Activated CD8-positive, alpha-beta memory T cell treated with anti-CD3 and anti-CD28 coated beads for 1 hour (primary cell): Measurements from ENCODE around the gene TMEM238.
"Not testable (repeated sequence)": the region's sequence is repeated elsewhere in the genome, so short reads cannot be mapped to it uniquely, and the experiment has no call there.

Experiments
- DNase-seq, 2 donors: peaks; one replicate each; pipeline ENCODE4 v3.0.0-alpha.2; 2020; ENCODE audit warnings: low read depth in 1 of 2; ENCODE audit errors: extremely low read depth in 1 of 2

TMEM238 gene, protein sequence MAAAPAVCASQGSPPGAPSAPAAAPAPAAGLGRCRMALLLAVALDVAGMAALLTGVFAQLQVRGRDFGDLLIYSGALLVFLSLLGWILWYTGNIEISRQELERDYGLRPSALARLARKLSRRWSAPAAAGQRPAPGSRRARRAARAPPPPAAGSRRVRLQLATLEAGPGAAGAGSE

DNA sequence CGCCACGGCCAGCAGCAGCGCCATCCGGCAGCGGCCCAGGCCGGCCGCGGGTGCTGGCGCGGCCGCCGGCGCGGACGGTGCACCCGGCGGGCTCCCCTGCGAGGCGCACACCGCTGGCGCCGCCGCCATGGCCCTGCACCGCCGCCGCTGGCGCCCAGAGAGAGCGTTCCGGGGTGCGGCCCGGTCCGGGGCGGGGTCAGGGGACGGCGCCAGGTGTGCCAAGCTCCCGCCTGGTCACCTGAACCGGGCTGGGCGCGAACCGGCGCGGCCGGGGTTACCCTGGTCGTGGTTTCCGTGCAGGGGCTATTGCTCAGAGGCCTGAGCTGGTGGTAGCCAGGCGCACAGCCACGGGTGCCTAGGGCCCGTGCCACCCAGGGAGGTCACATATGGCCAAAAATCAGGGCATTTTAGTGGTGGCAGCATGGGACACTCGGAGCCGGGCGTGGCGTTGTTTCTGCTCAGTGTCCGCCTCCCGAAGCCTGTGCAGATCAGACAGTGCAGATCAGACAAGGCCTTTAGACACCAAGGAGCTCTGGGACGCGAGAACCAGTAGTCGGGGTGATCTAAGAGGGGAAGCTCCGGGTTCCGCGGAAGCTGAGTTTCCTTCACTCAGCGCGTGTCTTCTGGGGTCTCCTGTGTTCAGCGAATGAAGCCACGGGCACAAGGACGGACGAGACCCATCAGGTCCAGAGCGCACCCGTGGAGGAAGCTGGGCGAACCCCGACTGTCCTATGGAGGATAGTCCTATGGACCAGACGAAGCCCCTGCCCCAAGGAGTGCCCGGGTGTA lies at the start of gene TMEM238:
Gene TMEM238, minus strand, starts transcription at position 162 of the 789 bp plus-strand sequence. Its CDS starts 33 bp downstream, at position 129.
- no peak for DNase-seq

DNA sequence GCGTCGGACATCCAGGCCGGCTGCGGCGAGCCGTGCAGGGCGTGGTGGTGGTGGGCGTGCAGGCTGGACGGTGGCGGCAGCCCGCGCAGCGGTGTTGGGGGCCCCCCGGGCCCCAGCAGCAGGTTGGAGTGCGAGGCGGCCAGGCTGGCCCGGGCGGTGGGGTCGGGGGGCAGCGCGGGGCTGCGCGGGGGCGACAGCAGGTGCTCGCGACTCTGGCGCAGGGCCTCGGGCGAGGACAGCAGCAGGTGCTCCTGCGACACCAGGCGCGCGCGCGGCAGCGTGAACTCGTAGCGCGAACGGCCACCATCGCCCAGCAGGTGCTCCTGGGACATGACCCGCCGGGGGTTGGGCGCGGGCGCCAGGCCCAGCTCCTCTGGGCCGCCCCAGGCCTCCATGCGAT lies 49.2 kb upstream of the TMEM238 start:
- no peak for DNase-seq

DNA sequence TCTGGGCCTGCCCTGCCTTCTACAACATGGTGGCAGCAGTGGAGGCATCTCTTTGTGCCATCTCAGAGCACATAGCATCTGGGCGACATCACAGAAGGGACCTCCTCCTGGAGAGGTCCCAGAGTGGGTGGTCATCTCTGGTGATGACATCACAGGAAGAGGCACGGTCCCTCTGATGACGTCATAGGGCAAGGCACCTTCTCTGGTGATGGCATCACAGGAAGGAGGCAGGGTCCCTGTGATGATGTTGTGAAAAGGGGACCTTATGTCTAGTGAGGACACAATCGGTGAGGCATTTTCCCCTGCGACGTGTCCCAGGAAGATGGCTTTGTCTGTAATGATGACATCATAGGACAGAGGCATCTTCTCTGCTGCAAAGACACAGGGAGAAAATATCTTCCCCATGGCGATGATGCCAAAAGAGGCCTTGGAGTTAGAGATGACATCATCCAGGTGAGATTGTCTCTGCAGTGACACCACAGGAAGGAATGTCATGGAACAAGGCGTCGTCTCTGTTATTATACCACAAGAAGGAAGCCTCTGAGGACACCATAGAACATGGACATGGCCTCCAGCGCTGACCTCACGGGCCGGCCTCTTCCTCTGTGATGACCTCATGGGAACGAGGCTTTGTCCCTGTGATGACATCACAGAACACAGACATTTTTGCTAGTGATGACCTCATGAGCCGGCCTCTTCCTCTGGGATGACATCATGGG lies 48.3 kb upstream of the TMEM238 start:
- DNase-seq, result no peak

DNA sequence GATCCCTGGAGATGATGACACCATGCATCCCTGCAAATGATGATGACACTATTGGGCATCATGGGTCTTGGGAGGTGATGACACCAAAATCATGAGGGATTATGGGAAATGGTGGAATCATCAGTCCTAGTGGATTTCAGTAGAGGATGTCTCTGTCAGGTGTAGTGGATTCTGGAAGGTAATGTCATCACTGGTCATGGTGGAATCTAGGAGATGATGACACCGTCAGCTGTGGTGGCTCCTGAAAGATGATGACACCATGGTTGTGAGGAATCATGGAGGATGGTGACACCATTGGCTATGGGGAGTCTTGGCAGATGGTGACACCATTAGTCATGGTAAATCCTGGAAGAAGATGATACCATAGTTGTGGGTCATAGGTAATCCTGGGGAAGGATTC lies 47.1 kb upstream of the TMEM238 start:
- no peak for DNase-seq

DNA sequence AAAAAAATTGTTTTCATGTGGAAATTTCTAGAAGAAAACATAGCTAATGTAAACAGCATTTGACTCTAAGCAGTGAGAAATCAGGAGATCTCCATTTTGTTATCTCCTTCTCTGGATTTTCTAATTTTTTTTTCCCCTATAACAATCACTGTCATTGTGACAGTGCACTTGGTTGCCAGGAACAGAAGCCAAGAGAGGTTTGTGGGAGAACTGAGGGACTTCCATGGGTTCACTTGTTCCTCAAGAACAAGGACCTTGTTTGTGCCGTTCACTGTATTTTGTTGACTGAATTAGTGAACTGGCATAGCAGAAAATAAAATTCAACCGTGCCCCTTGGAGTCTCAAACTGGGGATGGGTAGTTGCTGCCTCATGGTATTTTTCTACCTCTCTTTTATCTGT lies 42.0 kb upstream of the TMEM238 start:
- DNase-seq, result no peak

DNA sequence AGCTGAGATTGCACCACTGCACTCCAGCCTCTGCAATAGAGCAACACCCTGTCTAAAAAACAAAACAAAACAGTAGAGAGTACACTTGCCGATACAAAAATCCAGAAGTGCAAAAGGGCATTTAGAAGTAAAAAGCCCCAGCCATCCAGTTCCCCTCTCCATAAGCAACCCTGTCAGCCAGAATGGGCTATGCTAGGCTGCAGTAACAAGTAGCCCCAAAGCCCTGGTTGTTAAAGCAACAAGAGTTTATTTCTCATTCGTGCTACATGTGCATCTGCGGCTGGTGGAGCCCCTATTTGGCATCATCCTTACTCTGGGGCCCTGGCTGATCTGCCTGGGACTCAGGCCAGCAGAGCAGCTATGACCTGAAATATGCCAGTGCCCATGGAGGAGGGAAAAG lies 40.4 kb upstream of the TMEM238 start:
- DNase-seq, result no peak

DNA sequence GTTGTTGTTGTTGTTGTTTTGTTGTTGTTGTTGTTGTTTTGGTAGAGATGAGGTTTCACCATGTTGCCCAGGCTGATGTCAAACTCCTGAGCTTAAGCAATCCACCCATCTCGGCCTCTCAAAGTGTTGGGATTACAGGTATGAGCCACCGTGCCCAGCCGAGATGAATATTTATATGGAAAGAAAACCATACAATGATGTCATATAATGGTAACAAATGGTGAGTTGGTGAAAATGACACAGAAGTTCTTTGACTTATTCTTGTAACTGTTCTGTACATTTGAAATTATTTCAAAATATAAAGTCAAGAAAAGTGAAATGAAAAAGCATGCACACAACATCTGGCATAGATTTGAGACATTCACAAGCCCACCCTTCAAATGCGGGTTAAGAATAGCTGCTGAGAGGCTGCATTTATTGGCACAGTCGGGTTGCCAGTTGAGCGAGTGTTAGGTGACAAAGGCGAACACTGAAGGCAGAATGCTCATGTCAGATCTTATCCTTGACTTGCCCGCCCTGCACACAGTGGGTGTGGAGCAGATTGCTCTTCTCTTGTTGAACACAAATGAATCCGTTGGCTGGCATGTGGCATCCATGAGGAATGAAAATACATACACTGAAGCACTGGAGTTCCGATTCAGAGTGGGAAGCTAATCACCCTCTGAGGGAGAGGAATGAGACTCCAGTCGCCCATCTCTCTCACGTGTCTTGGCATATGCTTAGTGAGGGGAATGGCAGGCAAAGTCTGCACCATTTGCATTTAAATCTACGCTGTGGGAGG lies 39.3 kb upstream of the TMEM238 start:
- DNase-seq, result no peak

DNA sequence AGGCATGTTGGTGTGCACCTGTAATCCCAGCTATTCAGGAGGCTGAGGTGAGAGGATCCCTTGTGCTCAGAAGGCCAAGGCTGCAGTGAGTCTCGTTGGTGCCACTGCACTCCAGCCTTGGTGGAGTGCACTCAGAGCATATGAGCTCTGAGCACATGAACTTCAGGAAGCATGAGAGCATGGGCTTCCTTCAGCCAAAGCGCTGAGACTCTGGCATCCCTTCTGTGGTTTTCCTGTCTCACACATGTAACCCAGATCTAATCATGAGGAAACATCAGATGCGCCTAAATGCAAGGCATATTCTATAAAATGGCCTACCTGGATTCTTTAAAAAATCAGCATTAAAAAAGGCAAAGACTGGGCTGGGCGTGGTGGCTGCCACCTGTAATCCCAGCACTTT lies 37.2 kb upstream of the TMEM238 start:
- DNase-seq, result not testable (repeated sequence)

DNA sequence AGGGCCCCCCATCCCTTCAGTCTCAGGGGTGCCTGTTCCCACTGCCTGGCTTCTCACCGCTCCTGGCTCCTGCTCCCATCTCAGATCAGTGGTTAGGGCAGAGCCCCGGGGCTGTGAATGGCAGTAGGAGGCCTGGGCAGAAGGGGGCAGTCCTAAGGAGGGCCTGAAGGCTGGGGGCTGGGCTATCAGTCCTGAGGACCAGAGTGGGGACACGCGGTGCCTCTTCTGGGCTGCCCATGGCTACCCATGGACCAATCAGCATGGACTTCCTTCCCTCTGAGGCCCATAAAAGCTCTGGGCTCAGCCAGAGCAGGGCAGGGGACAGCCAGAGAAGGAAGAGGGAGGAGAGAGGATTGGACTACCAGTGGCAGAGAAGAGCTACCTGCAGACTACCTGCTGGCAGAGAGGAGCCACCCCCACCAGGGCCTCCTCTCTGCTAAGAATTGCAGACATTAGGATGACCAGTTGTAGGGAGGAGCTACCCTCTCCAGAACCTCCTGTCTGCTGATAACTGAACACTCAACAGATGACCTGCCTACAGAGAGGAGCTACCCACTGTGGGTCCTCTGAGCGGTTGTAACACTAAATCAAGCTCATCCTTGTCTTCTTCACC lies 35.6 kb upstream of the TMEM238 start:
- no peak for DNase-seq

DNA sequence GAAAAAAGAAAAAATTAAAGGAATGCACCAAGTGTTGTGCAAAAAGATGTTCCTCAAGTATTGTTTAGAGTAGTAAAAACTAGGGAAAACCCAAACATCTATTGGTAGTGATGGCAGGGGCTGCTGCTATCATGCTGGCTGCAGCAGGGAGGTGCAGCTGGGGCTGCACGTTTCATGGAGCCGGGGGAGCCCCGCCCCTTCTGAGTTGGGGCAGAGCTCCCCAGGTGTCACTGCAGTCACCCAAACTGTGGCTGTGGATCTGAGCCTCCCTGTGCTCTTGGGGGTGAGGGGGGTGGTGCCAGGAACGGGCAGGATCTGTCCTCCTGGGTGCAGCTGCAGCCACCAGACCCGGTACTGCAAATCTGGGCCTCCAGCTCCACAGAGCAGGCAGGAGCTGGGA lies 35.0 kb upstream of the TMEM238 start:
- DNase-seq, result no peak

DNA sequence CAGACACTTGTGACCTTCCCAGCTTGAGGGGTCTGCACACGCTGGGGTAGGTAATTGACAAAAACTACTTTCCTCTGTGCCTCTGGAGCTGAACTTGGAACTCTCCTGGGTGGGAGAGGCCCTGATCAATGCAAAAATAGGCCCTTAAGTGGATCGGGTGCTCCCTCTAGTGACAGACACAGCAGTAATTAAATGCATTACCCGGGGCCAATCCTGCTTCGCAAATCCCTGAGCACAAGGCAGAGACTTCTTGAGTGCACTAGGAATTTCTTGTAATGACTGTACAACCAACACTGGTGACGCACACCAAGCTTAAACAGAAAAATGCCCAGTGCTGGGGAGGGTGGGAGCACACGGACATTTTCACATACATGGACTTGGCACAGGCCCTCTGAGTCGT lies 34.1 kb upstream of the TMEM238 start:
- no peak for DNase-seq

DNA sequence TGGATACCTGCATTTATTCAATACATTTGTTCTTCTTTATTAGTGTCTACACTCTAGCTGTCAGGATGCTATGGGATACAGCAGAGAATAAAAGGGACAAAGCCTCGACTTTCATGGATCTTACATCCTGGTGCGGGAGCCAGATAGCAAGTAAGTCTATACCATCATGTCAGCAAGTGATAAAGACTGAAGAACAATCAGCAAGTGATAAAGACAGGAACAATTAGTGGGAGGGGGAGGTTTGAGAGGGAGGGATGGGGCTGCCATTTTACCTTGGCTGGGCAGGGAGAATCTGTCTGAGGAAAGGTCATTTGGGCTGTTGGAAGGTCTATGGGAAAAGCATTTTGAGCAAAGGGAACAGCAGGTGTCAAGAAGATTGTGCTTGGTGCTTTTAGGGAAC lies 26.1 kb upstream of the TMEM238 start:
- no peak for DNase-seq

DNA sequence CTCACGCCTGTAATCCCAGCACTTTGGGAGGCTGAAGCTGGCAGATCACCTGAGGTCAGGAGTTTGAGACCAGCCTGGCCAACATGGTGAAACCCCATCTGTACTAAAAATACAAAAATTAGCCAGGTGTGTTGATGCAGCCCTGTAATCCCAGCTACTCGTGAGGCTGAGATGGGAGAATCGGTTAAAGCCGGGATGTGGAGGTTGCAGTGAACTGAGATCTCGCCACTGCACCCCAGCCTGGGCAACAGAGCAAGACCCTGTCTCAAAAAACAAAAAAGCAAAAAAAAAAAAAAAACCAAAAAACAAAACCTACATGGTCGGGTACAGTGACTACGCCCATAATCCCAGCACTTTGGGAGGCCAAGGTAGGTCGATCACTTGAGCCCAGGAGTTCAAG lies 25.1 kb upstream of the TMEM238 start:
- DNase-seq, result not testable (repeated sequence)

DNA sequence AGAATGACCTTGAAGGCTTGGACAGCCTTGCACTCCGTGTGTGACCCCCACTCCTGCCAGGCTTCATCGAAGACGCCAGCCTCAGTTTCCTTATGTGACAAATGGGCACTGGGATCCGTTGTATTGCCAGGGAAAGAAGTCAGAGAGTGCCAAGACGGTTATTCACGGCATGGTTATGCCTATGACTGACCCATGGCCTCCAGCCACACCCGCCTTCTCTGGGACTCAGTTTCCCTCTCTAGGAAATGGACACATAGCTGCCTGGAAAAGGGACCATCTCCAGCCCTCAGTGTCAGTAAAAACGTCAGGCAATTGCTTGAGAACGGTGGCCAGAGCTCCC lies 24.4 kb upstream of the TMEM238 start:
- no peak for DNase-seq

DNA sequence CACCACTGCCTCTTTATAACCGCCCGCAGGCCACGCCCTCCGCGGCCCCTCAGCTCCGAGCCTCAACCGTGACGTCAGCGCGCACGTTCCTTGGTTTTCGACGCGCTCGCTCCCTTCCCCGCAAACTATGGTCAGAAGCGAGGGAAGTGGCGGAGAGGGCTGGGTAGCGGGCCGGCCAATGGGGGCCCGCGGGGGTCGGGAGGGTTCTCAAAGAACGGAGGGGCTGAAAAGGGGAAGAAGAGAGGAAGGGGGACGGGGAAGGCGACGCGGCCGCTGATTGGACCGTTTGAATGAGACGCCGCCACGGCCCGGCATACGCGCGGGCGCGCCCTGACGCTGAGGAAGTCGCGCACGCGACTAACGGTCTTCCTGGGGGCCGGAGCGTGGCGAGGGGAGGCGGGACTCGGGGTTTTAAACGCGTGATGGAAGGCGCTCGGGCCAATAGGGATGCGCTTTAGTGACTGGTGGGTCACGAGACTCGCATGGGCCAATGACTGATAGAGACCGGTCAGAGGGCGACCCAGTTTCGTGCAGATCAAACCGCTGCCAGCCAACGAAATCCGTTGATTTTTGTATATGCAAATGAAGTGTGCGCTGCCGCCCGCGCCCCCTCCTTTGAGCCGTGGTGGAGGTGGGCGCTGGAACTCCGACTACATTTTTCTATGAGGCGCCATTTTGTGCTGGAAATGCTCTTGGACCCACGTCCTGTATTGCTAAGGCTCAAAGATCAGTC lies 23.9 kb upstream of the TMEM238 start:
- peak; percentile 92 to 93 for DNase-seq

DNA sequence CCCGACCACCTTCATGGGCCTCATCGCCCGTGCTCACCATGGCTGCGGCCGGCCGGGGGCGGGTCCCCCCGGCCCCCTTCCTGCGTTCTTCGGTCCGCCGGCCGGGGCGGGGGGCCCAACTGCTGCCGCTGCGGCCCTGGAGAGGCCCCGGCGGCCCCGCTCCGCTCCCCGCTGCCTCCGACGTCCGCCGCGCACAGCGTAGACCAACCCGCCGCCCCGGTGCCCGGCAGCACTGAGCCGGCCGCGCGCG lies 23.4 kb upstream of the TMEM238 start, which contains the start of gene UBE2S:
Gene UBE2S, minus strand, starts transcription at position 239 of the 250 bp plus-strand sequence. Its CDS starts 199 bp downstream, at position 40.
- not testable (repeated sequence) for DNase-seq

DNA sequence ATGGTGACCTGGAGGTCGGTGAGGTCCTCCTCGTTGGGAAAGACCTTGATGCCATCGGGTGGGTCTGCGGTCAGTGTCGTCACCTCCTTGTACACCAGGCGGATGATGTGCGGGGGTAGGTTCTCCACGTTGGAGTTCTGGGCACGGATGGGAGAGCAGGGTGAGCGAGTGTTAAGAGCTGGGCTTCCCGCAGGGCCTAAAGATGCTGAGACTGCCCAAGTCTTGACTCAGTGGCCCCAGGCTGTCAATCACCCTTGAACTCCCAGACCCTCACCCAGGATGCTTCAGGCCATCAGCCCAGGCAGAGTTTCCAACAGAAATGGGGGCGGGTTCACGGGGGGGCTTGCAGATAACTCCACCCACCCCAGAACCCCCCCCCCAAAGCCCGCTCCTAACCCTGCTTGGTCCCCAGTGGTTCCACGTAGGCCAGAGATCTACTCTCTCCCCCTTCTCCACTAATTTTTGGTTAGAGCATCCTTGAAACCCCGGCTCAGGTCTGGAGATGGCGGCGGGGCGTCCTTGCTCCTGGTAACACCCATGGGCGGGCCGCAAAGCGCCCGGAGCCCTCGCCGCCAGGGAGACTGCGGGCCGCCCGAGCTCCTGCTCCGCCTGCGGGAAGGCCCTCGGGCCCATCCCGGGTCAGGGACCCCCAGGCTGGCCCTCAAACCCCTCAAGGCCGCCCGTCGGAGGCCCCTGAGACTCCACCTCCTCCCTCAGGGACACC lies 22.9 kb upstream of the TMEM238 start:
- DNase-seq, result peak in 1 of 2 donors; percentile 27

DNA sequence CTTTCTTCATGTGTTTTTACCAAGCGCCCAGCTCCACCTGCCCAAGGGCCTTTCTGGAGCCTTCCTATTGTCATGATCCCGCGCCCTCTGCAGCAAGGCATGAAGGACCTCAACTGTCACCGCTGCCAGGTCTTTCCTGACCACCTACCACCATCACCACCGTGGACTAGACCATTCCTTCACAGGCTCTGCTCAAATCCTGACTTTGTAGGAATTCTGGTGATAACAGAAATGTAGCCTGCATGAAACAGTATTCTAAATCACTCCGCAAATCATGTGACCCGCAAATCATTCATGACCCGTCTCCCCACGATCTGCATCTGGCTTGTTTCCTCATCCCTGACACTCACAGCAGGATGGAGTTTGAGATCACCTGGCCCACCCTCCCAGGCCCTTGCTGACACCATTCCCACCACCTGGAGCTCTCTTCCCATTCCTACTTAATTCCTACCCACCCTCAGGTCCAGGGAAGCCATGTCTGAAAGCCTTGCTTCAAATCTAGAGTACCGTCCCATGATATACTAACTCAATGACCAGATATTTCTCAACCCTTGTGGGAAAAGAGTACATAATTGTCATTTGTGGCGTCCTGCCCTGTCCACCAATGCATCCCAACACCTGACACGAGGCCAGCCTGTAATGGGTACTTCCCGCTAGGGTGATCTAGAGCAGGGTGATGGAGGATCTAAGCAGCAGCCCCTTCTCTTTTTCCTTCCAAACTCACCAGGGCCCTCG lies 22.2 kb upstream of the TMEM238 start:
- DNase-seq, result no peak

DNA sequence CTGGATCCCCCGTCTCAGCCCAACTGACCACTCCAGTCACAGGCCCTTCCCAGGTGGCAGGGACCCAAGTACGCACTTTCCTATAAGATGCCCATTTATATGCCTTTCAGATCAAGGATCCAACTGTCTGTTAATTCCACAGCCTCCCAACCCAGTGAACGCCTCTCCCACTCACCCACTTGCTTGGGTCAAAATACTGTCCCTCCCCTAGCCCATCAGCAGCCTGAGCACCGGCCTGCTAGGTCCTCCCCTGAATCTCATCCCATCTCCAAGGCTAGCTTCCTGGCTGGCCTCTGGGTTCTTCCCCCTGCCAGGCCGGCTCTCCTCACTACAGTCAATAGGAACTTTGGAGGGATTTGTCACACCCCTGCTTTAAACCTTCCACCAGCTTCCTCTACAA lies 21.5 kb upstream of the TMEM238 start:
- DNase-seq, result no peak
